GM18867 (cell line): ENCODE results near the gene BRD7.

Experiments
- ATAC-seq: cut with Tn5 transposase; IDR thresholded peaks from one replicate; pipeline ENCODE4 v1.9.1; 2021; ENCODE audit warnings: mild to moderate bottlenecking, moderate library complexity; ENCODE audit not compliant: unreplicated experiment

Gene BRD7

DNA sequence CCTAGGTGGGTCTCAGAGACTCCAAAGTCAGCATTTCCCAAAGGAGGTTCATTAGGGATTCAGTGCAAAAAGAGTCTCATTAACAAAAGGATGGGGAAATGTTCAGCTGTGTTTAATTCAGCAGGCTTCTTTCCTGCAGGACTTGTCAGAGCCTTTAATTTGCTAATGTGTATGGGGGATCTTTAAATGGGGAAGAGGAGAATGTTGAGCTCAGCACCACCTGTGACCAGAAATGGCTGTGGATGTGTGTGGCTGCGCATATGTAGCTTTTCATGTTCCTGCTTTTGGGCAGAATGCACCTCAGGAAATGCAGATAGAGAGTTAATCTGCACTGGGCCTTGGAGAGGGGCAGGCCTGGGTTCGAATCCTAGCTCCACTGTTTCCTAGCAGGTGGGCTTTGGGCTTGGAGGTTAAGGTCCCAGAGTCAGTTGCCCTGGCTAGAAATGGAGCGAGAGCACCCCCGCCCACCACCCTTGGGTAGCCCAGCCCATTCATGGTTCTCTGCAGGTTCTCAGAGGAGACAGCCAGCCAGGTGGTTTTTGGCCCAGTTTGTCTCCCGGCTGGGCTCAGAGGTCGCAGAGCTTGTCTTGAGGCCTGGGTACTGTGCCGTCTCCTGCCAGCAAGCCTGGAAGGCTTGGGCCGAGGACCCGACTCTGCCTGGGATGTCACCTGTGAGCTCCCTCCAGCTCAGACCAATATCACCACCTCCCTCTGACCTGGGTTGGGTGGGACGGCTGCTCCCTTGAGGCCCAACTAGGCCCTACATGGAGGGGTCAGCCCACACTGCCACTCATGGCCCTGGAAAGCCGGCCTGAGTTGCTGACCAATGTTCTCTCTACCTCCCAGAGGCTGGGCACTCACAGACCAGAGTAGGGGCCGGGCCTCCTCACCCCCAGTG, 93.1 kb downstream of the BRD7 start:
- ATAC-seq: no peak

DNA sequence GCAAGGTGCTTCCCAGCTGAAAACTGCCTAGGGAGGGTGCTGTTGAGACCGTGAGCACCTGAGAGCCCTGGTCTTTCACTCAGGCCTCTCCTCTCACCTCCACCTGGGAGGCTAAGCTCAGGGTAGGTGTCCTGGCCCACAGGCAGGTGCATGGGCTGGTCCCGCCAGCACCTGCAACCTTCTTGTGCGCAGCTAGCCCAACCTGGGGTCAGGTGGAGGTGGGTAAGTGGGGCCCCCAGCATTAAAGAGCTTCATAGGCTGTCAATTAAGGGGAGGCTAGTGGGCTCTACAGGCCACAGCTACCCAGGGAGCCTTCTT, 93.7 kb downstream of the BRD7 start:
- no peak for ATAC-seq

DNA sequence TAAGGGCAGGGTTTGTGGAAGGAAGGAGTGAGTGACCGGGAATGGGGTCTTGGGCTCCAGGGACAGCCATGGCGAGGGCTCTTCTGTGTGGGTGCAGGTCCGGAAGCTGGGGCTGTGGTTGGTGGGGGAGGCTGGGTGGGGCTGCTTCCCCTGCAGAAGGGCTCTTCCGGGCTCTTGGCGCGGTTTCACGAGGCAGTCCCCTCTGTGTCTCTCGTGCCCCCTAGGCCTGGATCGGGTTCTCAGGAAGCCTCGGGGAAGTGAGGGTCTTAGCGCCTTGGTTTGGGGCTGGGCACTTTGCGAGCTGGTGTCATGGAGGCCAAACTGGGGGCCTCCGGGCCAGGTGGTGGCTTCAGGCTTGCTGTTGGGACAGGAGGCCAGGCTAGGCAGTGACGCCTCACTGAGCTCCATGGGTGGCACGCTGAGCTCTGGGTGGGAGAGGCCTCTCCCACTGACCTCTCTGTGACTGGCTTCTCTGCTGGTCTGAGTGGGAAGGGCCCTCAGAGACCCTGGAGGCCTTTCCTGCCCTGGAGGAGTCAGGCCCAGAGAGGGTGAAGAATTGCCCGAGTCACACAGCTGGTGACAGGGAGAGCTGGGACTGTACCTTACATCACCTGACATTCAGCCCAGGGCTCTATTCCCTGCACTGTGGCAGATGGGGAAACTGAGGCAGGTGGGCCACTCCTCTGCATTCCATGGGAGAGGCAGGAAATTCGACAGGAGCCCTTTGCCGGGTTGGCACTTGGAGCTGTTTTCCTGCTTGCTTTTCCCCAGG, 94.3 kb downstream of the BRD7 start:
- peak; percentile 39 for ATAC-seq

GRCh38 chr16:50273888-50274325, 94.9 kb downstream of the BRD7 start:
- peak; percentile 71 for ATAC-seq

DNA sequence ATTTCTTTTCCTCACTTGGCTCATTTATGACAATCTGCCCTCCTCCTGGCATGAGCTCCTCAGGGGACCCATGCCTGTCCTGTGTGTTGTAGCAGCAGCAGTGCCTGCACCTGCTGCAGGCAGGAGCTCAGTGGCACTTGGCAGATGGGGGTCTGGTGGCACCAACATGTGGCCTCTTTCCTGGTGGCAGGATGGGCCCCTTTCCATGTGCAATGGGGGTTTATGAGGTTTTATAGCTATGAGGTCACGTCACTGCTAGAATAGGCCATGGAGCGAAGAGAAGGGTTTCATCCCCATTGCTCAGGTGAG, 95.5 kb downstream of the BRD7 start:
- no peak for ATAC-seq

GRCh38 chr16:50272687-50273381, 96.0 kb downstream of the BRD7 start:
- ATAC-seq: no peak

DNA sequence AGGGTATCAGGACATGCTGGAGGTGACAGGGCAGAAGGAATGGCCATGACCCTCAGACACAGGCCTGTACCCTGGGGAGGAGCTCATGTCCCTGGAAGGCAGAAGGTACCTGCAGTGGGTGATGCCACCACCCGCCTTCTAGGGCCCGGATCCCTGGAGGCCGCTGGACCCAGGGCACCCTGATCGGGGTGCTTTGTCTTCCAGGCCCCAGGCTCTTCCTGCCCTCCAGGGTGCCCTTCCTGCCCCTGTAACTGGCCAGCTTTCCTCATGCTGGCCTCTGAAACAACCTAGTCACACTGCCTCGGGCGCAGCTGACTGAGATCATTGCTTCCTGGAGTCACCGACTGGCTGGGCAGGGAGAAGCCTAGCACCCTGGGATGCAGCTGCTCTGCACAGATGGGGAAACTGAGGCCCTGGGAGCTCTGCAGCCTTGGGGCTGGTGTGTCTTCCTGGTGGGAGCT, 96.6 kb downstream of the BRD7 start:
- no peak for ATAC-seq

DNA sequence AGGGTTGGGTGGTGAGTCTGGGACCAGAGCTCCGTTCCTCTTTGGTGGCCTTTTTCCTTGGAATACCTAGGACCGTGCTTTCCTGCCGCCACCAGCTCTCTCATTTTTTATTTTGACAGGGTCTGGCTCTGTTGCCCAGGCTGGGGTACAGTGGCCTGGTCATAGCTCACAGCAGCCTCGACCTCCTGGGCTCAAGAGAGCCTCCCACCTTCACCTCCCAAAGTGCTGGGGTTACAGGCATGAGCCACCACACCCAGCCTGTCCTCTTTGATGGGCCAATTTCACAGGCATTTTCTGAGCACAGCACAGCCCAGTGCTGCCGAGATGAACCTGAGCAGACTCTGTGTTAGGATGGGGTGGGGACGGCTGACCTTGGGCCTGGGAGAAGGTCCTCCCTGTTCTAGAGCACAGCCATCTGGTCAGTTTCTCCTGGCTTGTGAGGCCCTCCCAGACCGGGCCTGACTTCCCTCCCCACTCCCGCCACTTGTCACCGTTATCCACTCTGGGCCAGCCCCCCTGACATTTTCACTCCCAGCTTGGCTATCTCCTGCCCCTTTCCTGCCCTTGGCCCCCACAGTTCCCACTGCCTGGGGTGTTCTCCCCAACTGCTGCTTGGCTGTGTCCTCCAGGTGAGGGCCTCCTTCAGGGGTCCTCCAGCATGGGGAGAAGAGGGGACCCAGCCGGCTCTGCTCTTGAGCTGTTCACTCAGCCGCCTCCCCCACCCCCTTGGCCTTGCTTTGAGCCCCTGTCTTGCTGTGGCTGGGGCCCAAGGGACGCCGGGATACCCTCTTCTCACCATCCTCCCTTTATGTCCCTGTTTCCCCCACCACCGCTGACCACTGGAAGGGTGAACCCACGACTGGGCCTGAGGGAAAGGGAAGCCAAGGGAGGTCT, 97.4 kb downstream of the BRD7 start:
- ATAC-seq: no peak

DNA sequence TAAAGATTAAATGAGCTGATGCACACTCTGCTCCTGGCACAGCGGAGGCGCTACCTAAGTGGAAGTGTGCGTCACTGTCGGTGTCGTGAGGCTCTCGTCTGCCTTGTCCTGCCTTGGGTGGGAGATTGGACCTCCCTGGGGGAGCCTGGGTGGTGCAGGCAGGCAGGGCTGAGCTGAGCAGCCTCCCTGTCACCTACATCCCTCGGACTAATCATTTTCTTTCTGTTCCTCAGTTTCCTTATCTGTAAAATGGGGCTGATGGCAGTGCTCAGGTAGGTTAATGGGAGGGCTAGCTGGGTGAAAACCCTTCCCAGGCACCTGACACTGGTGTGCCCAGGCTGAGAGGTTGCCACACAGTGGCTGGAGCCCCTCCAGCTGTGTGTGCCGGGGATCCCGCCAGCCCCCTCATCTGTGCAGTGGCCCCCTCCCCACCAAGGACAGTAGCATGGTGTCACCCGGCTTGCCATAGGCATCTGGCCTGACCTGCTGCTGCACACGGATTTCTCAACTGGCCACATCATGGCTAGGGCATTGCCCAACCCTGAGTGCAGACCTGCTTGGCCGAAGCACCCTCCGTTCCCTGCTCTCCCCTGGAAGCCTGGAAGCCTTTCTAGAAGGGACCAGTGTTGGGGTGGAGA, 98.2 kb downstream of the BRD7 start:
- no peak for ATAC-seq

DNA sequence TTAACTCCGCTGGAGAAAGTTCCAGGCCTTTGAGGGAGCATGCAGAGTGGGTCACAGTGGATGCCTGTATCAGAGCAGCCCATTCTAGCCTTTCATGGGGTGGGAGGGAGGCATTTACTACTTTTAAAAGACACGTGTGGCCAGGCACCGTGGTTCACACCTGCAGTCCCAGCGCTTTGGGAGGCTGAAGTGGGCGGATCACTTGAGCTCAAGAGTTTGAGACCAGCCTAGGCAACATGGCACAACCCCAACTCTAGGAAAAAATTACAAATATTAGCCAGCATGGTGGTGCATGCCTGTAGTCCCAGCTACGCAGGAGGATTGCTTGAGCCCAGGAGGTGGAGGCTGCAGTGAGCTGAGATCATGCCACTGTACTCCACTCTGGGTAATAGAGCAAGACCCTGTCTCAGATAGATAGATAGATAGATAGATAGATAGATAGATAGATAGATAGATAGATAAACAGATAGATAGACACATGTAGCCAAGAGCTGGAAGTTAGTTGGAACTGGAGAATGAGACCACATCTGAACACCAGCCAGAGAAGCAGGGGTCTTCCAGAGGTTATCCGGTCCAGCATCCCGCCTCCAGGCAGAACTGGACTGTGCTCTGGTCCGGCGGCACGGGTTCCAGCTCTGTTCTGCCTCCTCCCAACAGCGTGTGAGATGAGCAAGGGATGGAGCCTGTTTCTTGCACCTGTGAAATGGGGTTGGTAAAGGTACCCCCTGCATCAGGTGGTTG, 98.8 kb downstream of the BRD7 start:
- no peak for ATAC-seq

DNA sequence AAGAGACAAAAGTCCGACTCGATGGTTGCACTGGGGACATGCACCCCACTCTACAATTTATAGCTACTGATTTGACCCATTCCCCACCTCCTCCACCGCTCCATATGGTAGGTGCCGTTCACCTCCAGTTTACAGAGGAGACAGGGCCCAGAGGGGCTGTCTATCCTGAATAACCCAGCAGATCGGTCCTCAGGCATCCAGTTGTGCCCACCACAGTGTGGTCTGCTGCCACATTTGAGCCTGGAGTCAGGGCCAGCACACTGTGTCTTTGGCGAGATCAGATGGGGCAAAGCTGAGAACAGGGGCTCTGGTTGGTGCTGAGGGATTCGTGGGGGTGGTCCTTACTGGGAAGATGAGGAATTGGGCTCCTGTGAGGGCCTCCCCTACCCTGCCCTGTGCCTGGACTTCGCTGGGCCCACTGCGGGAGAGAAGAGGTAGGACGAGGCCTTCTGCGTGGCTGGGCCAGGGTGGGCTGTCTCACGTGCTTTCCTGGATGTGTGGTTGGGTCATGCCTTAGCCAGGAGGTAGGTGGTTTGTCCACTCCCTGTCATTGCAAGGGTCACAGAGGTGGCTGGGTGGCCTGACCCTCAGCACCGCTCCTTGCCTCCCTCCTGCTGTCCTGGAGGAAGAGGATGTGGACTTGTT, 99.6 kb downstream of the BRD7 start:
- ATAC-seq: no peak

DNA sequence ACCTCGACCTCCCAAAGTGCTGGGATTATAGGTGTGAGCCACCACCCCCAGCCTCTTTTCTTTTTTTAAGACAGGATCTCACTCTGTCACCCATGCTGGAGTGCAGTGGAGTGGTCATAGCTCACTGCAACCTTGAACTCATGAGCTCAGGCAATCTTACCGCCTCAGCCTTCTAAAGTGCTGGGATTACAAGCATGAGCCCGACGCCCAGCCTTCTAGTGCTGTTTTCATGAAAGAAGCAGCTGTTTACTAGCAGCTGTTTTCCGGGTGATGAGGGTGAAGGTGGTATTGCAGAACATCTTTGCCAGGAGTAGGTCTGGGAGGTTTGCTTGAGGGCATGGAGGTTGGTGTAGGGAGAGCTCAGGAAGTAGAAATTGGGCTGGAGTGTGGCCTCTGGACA, 100.4 kb downstream of the BRD7 start:
- ATAC-seq: no peak

GRCh38 chr16:50267651-50268050, 101.1 kb downstream of the BRD7 start:
- ATAC-seq: no peak

- no peak for ATAC-seq
Measured at GRCh38 chr16:50267151-50267631, 101.6 kb downstream of the BRD7 start.

DNA sequence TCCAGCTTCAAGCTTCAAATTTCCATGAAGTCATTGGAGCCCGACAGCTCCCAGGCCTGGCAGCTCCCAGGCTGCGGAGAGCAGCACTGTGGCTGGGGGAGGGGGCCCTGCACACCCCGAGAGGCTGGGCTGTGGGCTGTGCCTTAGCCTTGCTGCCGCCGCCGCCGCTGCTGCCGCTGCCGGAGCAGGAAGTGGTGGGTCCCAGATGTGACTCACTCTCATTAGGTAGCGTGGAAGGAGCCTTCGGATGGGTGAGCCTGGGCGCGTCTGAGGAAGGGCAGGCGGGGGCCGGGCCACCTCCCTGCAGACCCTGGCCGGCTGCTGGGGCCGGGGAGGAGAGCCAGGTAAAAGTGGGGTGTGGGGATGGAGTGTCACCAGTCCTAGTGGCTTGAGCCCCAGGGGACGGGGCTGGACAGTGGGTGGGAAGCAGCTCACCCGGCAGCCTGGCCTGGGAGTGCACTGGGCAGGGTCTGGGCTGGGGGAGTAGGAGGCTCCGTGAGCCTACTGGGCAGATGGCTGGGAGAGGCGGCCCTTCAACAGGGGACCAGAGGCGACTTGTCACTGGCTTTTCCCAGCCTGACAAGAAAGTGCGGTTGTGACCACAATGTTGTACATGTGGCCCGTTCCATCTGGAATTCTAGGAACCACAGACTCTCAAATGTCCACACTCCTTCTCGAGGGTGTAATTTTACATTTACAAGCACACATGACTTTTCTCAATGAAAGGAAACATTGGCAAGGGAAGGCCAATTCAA, 102.3 kb downstream of the BRD7 start, which contains the start of gene ADCY7:
TSS of gene ADCY7 (plus strand) at position 215 of the 755 bp plus-strand sequence. CDS start 21,629 bp downstream, outside the sequence.
- ATAC-seq: peak; percentile 88
